ENCODE results near the gene SIK2.

SIK2 gene

DNA sequence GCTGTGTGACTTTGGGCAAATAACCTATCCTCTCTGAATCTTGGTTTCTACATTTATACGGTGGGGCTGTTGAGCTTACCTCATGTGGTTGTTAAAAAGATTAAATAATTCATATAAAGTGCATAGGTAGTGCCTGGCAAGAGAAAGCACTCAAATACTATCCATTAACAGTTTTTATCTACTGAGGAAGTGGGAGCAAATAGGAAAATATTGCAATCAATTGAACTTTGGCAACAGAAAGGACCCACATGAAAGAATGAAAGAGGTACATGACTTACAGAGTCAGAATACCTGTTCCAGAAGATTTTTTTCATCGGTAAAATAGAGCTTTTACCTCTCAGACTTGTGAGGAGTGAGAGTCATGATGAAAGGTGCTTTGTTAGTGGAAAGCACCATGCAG, 170.3 kb downstream of the SIK2 start:
- no peak for DNase-seq (ENCODE audit: low read depth)
- TF ChIP-seq CTCF (conservative IDR thresholded peaks at IDR 0.05; ENCODE audit: low read depth, low read length): no peak
- H3K4me3 ChIP-seq (ENCODE audit: low read length): no peak overlapping the region

- no peak for DNase-seq (ENCODE audit: low read depth)
- no peak for TF ChIP-seq CTCF (conservative IDR thresholded peaks at IDR 0.05; ENCODE audit: low read depth, low read length)
- H3K4me3 ChIP-seq (ENCODE audit: low read length): no peak overlapping the region
Measured at GRCh38 chr11:111774955-111775710, 172.9 kb downstream of the SIK2 start.

DNA sequence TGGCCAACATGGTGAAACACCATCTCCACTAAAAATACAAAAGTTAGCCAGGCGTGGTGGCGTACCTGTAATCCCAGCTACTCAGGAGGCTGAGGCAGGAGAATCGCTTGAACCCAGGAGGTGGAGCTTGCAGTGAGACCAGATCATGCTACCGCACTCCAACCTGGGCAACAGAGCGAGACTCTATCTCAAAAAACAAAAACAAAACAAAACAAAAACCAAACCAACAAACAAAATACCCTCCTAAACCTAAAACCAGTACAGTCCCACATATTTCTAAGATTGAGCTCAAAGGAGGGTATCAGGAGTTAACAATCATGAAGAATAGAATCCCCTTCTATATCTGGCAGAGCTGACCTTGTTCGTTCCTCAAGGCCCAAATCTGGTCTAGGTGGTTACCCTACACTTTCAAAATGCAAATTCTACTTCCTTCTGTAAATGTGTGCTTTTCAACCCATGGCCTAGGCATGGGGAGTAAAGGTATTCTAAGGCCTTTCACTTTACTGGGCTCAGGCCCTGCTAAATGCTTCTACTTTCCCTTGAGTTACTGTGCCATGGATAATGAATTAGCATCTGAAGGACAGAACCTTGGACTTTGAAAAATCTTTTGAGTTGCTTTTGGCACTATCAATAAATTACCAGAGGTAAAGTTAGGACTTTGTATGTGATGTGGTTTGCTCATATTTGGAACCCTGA, 174.3 kb downstream of the SIK2 start:
- DNase-seq (ENCODE audit: low read depth): no peak
- no peak for TF ChIP-seq CTCF (conservative IDR thresholded peaks at IDR 0.05; ENCODE audit: low read depth, low read length)

GRCh38 chr11:111777094-111778046, 175.1 kb downstream of the SIK2 start:
- peak; percentile 79 for TF ChIP-seq CTCF (conservative IDR thresholded peaks at IDR 0.05; ENCODE audit: low read depth, low read length)
- no peak overlapping the region for H3K4me3 ChIP-seq (ENCODE audit: low read length)
- DNase-seq (ENCODE audit: low read depth): peak; percentile 93

More for the DNA sequence above, 174.3 kb downstream of the SIK2 start:
- no peak overlapping the region for H3K4me3 ChIP-seq (ENCODE audit: low read length)

DNA sequence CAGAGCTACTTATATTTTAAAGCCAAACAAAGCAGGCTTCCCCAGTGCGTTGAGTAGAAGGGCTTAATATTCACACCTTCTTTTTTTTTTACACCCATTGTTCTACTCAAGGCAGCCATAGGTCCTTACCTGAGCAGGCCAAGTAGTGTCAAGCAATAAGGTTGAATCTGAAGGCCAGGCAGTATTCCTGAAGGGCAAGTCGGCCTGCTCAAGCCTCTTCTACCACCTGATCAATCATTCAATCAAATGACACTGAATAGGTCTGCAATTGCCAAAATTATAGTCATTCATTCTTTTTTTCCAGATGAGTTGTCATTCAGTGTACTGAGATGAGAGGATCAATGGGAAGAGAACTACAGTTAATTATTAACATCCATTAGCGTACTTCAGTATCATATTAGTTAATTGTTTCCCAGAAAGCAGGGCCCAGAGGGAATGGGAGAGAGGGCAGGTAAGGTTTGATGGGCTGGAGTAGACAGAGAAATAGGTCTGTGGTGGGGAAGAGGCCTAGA, 175.9 kb downstream of the SIK2 start:
- H3K4me3 ChIP-seq (ENCODE audit: low read length): no peak overlapping the region
- TF ChIP-seq CTCF (conservative IDR thresholded peaks at IDR 0.05; ENCODE audit: low read depth, low read length): no peak
- no peak for DNase-seq (ENCODE audit: low read depth)

DNA sequence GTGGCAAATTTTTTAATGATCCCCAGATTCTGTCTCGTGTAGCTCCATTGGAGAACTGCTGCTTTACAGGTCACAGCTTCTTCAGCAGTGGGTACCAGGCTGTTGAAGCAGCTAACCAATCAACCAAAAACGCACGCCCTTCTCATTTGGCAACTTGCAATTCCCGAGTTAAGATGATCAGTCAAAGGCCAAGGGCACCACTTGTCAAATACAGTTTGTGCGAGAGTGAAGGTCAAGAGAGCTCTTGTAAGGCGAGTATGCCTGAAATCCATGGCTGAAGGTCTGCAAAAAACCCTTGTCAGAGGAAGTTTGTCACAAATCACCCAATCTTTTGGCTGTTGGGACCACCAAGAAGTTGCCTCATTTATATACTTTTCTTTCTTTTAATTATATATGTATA, 176.9 kb downstream of the SIK2 start:
- no peak overlapping the region for H3K4me3 ChIP-seq (ENCODE audit: low read length)
- TF ChIP-seq CTCF (conservative IDR thresholded peaks at IDR 0.05; ENCODE audit: low read depth, low read length): no peak
- DNase-seq (ENCODE audit: low read depth): no peak
